H9 (cell line): ENCODE data around the gene LSM7. TPM values are rescaled to one million over a fixed set of nuclear protein-coding genes. Genes with fewer than 3 reads are reported as not detected.

Experiments
- DNase-seq: peaks from one replicate; pipeline ENCODE4 v3.0.0-alpha.2; 2017
- H2AFZ ChIP-seq: one replicate; pipeline ENCODE4 v1.6.1; 2013; ENCODE audit warnings: mild to moderate bottlenecking, low read length, control low read depth, moderate library complexity
- H2AK5ac ChIP-seq: 2 replicates; pipeline ENCODE4 v1.6.1; 2013; ENCODE audit warnings: low read length, control low read depth, mixed read lengths; ENCODE audit not compliant: insufficient read length
- H2BK120ac ChIP-seq: one replicate; pipeline ENCODE4 v1.6.1; 2013; ENCODE audit warnings: low read depth, mild to moderate bottlenecking, low read length, control low read depth, inconsistent platforms; ENCODE audit not compliant: poor library complexity, severe bottlenecking
- H2BK12ac ChIP-seq: 2 replicates; pipeline ENCODE4 v1.6.1; 2013; ENCODE audit warnings: low read length, control low read depth, mixed read lengths, low read depth; ENCODE audit not compliant: insufficient read length
- H2BK15ac ChIP-seq: 2 replicates; pipeline ENCODE4 v1.6.1; 2013; ENCODE audit warnings: low read depth, low read length, control low read depth
- H2BK20ac ChIP-seq: one replicate; pipeline ENCODE4 v1.6.1; 2013; ENCODE audit warnings: low read depth, mild to moderate bottlenecking, low read length, control low read depth, inconsistent platforms; ENCODE audit not compliant: poor library complexity, severe bottlenecking
- H2BK5ac ChIP-seq: 2 replicates; pipeline ENCODE4 v1.6.1; 2013; ENCODE audit warnings: low read length, control low read depth, mixed read lengths; ENCODE audit not compliant: insufficient read length
- H3K14ac ChIP-seq: 2 replicates; pipeline ENCODE4 v1.6.1; 2013; ENCODE audit warnings: low read length, control low read depth; ENCODE audit not compliant: insufficient read depth
- H3K18ac ChIP-seq: 2 replicates; pipeline ENCODE4 v1.6.1; 2013; ENCODE audit warnings: low read depth, mild to moderate bottlenecking, mixed read lengths, low read length, control low read depth; ENCODE audit not compliant: insufficient read length
- H3K23ac ChIP-seq: 2 replicates; pipeline ENCODE4 v1.6.1; 2013; ENCODE audit warnings: low read length, control low read depth, mixed read lengths, low read depth; ENCODE audit not compliant: insufficient read length
- H3K23me2 ChIP-seq: 2 replicates; pipeline ENCODE4 v1.6.1; 2013; ENCODE audit warnings: low read depth, mild to moderate bottlenecking, mixed read lengths, low read length, control low read depth; ENCODE audit not compliant: insufficient read length, poor library complexity, severe bottlenecking
- H3K27ac ChIP-seq: 2 replicates; pipeline ENCODE4 v1.5.1; 2013; ENCODE audit warnings: low read length, control low read depth, mixed read lengths, low read depth; ENCODE audit not compliant: insufficient read length
- H3K27me3 ChIP-seq: 2 replicates; pipeline ENCODE4 v1.6.1; 2013; ENCODE audit warnings: low read length, control low read depth, inconsistent platforms; ENCODE audit not compliant: insufficient read depth
- H3K4ac ChIP-seq: 2 replicates; pipeline ENCODE4 v1.6.1; 2013; ENCODE audit warnings: low read depth, mild to moderate bottlenecking, control low read depth, inconsistent platforms, low read length, moderate library complexity
- H3K4me1 ChIP-seq: 2 replicates; pipeline ENCODE4 v1.6.1; 2013; ENCODE audit warnings: low read length, control low read depth, inconsistent platforms; ENCODE audit not compliant: insufficient read depth
- H3K4me2 ChIP-seq: 2 replicates; pipeline ENCODE4 v1.6.1; 2013; ENCODE audit warnings: low read length, control low read depth, mixed read lengths; ENCODE audit not compliant: insufficient read length, insufficient read depth
- H3K56ac ChIP-seq: 2 replicates; pipeline ENCODE4 v1.6.1; 2013; ENCODE audit warnings: low read depth, mild to moderate bottlenecking, mixed read lengths, low read length, control low read depth; ENCODE audit not compliant: insufficient read length
- H3K79me1 ChIP-seq: 2 replicates; pipeline ENCODE4 v1.6.1; 2013; ENCODE audit warnings: low read depth, mild to moderate bottlenecking, moderate library complexity, low read length, control low read depth, inconsistent platforms; ENCODE audit not compliant: insufficient read depth, poor library complexity, severe bottlenecking
- H3K79me2 ChIP-seq: 2 replicates; pipeline ENCODE4 v1.6.1; 2013; ENCODE audit warnings: low read length, control low read depth, inconsistent platforms; ENCODE audit not compliant: insufficient read depth
- H3K9ac ChIP-seq: 2 replicates; pipeline ENCODE4 v1.6.1; 2013; ENCODE audit warnings: low read length, control low read depth, mixed read lengths; ENCODE audit not compliant: insufficient read length; ENCODE audit errors: extremely low read depth
- H3K9me3 ChIP-seq: one replicate; pipeline ENCODE4 v1.6.1; 2013; ENCODE audit warnings: low read depth, low read length, inconsistent platforms; ENCODE audit not compliant: control insufficient read depth
- H3T11ph ChIP-seq: one replicate; pipeline ENCODE4 v1.6.1; 2013; ENCODE audit warnings: mild to moderate bottlenecking, low read length, control low read depth, inconsistent platforms
- H4K20me1 ChIP-seq: one replicate; pipeline ENCODE4 v1.6.1; 2013; ENCODE audit not compliant: control insufficient read depth, insufficient read length, insufficient read depth
- H4K5ac ChIP-seq: 2 replicates; pipeline ENCODE4 v1.6.1; 2013; ENCODE audit warnings: low read depth, mild to moderate bottlenecking, mixed read lengths, low read length, control low read depth; ENCODE audit not compliant: insufficient read length
- H4K8ac ChIP-seq: replicated peaks from 2 replicates; pipeline ENCODE4 v1.6.1; 2013; ENCODE audit warnings: low read length, control low read depth, mixed read lengths, low read depth; ENCODE audit not compliant: insufficient read length
- H4K91ac ChIP-seq: 2 replicates; pipeline ENCODE4 v1.6.1; 2013; ENCODE audit warnings: low read depth, mild to moderate bottlenecking, moderate library complexity, mixed read lengths, low read length, control low read depth; ENCODE audit not compliant: insufficient read length
- H3K27ac Mint-ChIP-seq, 3 experiments: 2 replicates in 2 of 3; 3 replicates in 1 of 3; pipeline ENCODE4 v1.8.0; 2020 to 2021; ENCODE audit warnings: mixed read lengths in 3 of 3, mild to moderate bottlenecking in 1 of 3, moderate library complexity in 1 of 3
- H3K27me3 Mint-ChIP-seq: 2 replicates; pipeline ENCODE4 v1.8.0; 2021; ENCODE audit warnings: low read depth, mild to moderate bottlenecking, moderate library complexity, mixed read lengths
- H3K36me3 Mint-ChIP-seq, 3 experiments: 2 replicates in 2 of 3; 3 replicates in 1 of 3; pipeline ENCODE4 v1.8.0; 2020 to 2021; ENCODE audit warnings: low read depth in 3 of 3, mixed read lengths in 3 of 3; ENCODE audit not compliant: insufficient read depth in 1 of 3
- H3K4me1 Mint-ChIP-seq, 2 experiments: 2 replicates each; pipeline ENCODE4 v1.8.0; 2020; ENCODE audit warnings: mixed read lengths in 2 of 2
- H3K4me3 Mint-ChIP-seq, 2 experiments: 2 replicates in 1 of 2; 3 replicates in 1 of 2; pipeline ENCODE4 v1.8.0; 2020 to 2021; ENCODE audit warnings: mild to moderate bottlenecking in 2 of 2, mixed read lengths in 2 of 2, moderate library complexity in 1 of 2
- H3K9me3 Mint-ChIP-seq, 2 experiments: 2 replicates in 1 of 2; 3 replicates in 1 of 2; pipeline ENCODE4 v1.8.0; 2020; ENCODE audit warnings: mild to moderate bottlenecking in 2 of 2, mixed read lengths in 2 of 2, moderate library complexity in 1 of 2
- CTCF ChIP-seq: fragments of 200-600 bp; sonication (generic); conservative IDR thresholded peaks from 3 replicates; pipeline ENCODE4 v1.8.0; 2021; ENCODE audit warnings: antibody characterized with exemption, mild to moderate bottlenecking
- WGBS: extraction: QIAGEN DNeasy Blood & Tissue Kit; methylation state at CpG from one replicate; pipeline ENCODE4 v1.1.7; 2013; ENCODE audit warnings: missing lambda C conversion rate, low lambda C conversion rate, mixed read lengths; ENCODE audit not compliant: insufficient read length; ENCODE audit errors: extremely low coverage; 5-methylcytosine and 5-hydroxymethylcytosine counted together
- total RNA-seq: library from RNA; stranded (reverse); gene quantifications from 2 replicates; pipeline ENCODE4 v1.2.1, GENCODE V29; 2021

Gene LSM7
- total RNA-seq, 1 experiment from 2014 or later = 187 TPM

GRCh38 chr19:2321565-2322283 lies 6.7 kb downstream of the LSM7 start:
- Histone ChIP-seq H2AK5ac (no peak overlapping the region), H3K4ac (no peak overlapping the region), H3K9ac (no peak overlapping the region), H3K4me2 (no peak overlapping the region), H2BK12ac (no peak overlapping the region), H3K79me2 (no peaks in the 10 kb centered on the region), H2BK120ac (no peak overlapping the region), H4K5ac (no peak overlapping the region), H3K9me3 (no peaks in the 10 kb centered on the region), H3K56ac (no peak overlapping the region), H3K4me1 (no peaks in the 10 kb centered on the region), H4K8ac (no peak overlapping the region), H3K27ac (no peak overlapping the region), H2BK5ac (no peak overlapping the region), H4K91ac (no peak overlapping the region), H2BK20ac (no peak overlapping the region), H3K23ac (no peak overlapping the region), H2BK15ac (no peak overlapping the region), H3K23me2 (no peaks in the 10 kb centered on the region), H3T11ph (no peak overlapping the region), H3K14ac (no peak overlapping the region), H3K27me3 (no peaks in the 10 kb centered on the region), H4K20me1 (no peaks in the 10 kb centered on the region), H3K79me1 (no peaks in the 10 kb centered on the region), H2AFZ (no peak overlapping the region), H3K18ac (no peak overlapping the region)
- Mint-ChIP-seq H3K4me1 (peaks cover 0 to 8% of the 10 kb centered on the region in 2 experiments; a peak in 1 of 4 replicates), H3K27ac (no peak overlapping the region), H3K9me3 (no peaks in the 10 kb centered on the region), H3K27me3 (no peaks in the 10 kb centered on the region; the same call in 1 of the 2 replicates), H3K4me3 (no peak overlapping the region), H3K36me3 (peaks cover 4 to 35% (median 34%) of the 10 kb centered on the region in 3 experiments; a peak in 6 of 7 replicates)
- DNase-seq = no peak
- no peak for TF ChIP-seq CTCF
- no CpG with 5 or more reads among the region's 39 CpGs for WGBS
